Lower leg skin (tissue), 3 donors: Measurements from ENCODE around the gene ST3GAL5.

Source experiments
- CTCF ChIP-seq, 3 donors: fragments of 450-650 bp; IDR thresholded peaks; one replicate each; pipeline ENCODE4 v1.5.1; 2016; ENCODE audit warnings: antibody characterized with exemption in 3 of 3, mild to moderate bottlenecking in 3 of 3, moderate library complexity in 2 of 3
- POLR2A ChIP-seq, 2 donors: fragments of 450-650 bp; IDR thresholded peaks; one replicate each; pipeline ENCODE4 v1.6.1; 2016 to 2017; ENCODE audit warnings: antibody characterized with exemption in 2 of 2, mild to moderate bottlenecking in 1 of 2, moderate library complexity in 1 of 2

DNA sequence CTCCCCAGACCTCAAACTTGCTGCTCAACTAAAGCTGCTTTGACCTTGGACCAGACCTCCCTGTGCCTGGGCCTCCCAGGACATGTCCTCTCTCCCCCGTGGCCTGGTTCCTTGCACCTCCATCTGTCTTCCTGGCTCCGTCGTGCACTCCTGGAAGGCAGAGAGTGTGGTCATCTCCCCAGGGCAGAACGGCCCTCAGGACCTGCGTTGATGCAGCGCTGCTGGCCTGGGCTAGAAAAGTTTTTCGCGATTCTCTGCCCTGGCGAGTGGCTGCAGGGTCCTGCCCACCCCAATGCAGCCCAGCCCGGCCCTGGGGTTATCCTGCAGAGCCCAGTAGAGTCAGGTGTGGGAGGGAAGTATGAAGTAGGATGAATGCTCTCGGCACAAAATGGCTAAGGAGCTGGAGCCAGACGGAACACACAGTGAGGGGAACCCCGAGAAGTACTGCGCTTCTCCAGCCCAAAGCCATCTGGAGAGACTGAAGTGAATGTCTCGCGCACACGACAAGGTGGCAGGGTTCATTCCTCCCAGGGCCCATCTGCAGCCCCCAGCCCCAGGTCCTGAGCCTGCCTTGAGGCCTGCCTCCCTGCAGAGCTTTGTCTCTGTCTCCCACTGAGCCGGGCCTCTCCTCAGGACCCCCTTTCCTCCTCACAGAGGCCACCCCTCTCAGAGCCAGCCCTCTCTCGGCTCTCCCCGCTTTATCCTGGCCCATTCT, 93.3 kb downstream of the ST3GAL5 start:
- TF ChIP-seq CTCF (IDR thresholded peaks at IDR 0.05) (no peak), POLR2A (IDR thresholded peaks at IDR 0.05) (no peak)
